GM23338 (cell line): ENCODE measurements around the gene GRHPR. TPM values are rescaled to one million over a fixed set of nuclear protein-coding genes. Genes with fewer than 3 reads are reported as not detected.

Experiments
- ATAC-seq: fragments of 200-7000 bp; cut with Tn5 transposase; 3 replicates; pipeline ENCODE4 v1.9.1; 2020
- DNase-seq: peaks from one replicate; pipeline ENCODE4 v3.0.0-alpha.2; 2015; ENCODE audit warnings: low spot score
- H2AFZ ChIP-seq: fragments of 200-600 bp; sonication (generic); 2 replicates; pipeline ENCODE4 v1.8.0; 2016; ENCODE audit warnings: antibody characterized with exemption, mild to moderate bottlenecking, moderate library complexity
- H3F3A ChIP-seq: fragments of 200-600 bp; sonication (generic); replicated peaks from 2 replicates; pipeline ENCODE4 v1.8.0; 2017; ENCODE audit warnings: antibody characterized with exemption, mixed run types, low read depth
- H3K27ac ChIP-seq: fragments of 200-600 bp; sonication (generic); 2 replicates; pipeline ENCODE4 v1.6.1; 2016; ENCODE audit warnings: low read depth
- H3K27me3 ChIP-seq: fragments of 200-600 bp; sonication (generic); 2 replicates; pipeline ENCODE4 v1.8.0; 2016; ENCODE audit warnings: mild to moderate bottlenecking, mixed run types, moderate library complexity; ENCODE audit not compliant: insufficient read depth
- H3K36me3 ChIP-seq: fragments of 200-600 bp; sonication (generic); 2 replicates; pipeline ENCODE4 v1.8.0; 2016; ENCODE audit warnings: mild to moderate bottlenecking; ENCODE audit not compliant: insufficient read depth
- H3K4me1 ChIP-seq: fragments of 200-600 bp; sonication (generic); 2 replicates; pipeline ENCODE4 v1.8.0; 2016; ENCODE audit warnings: mild to moderate bottlenecking, moderate library complexity; ENCODE audit not compliant: insufficient read depth
- H3K4me2 ChIP-seq: fragments of 200-600 bp; sonication (generic); 2 replicates; pipeline ENCODE4 v1.7.1; 2017; ENCODE audit warnings: mixed run types
- H3K4me3 ChIP-seq: fragments of 200-600 bp; sonication (generic); 2 replicates; pipeline ENCODE4 v1.6.1; 2016; ENCODE audit warnings: mixed run types
- H3K79me2 ChIP-seq: fragments of 200-600 bp; sonication (generic); replicated peaks from 2 replicates; pipeline ENCODE4 v1.8.0; 2017; ENCODE audit warnings: mild to moderate bottlenecking; ENCODE audit not compliant: insufficient read depth
- H3K9me2 ChIP-seq: fragments of 200-600 bp; sonication (generic); 2 replicates; pipeline ENCODE4 v1.8.0; 2017; ENCODE audit not compliant: insufficient read depth
- H4K20me1 ChIP-seq: fragments of 200-600 bp; sonication (generic); replicated peaks from 2 replicates; pipeline ENCODE4 v1.8.0; 2017; ENCODE audit warnings: mild to moderate bottlenecking; ENCODE audit not compliant: insufficient read depth
- H3K27ac Mint-ChIP-seq: 2 replicates; pipeline ENCODE4 v1.8.0; 2020; ENCODE audit warnings: inconsistent platforms, mild to moderate bottlenecking, moderate library complexity, mixed read lengths
- H3K27me3 Mint-ChIP-seq: 3 replicates; pipeline ENCODE4 v1.8.0; 2022; ENCODE audit warnings: low read depth, mild to moderate bottlenecking, moderate library complexity, mixed read lengths, inconsistent platforms; ENCODE audit not compliant: insufficient read depth, poor library complexity
- H3K36me3 Mint-ChIP-seq: 3 replicates; pipeline ENCODE4 v1.8.0; 2021; ENCODE audit warnings: low read depth, mild to moderate bottlenecking, inconsistent platforms, moderate library complexity, mixed read lengths
- H3K4me1 Mint-ChIP-seq: 3 replicates; pipeline ENCODE4 v1.8.0; 2020; ENCODE audit warnings: mild to moderate bottlenecking, inconsistent platforms, mixed read lengths
- H3K4me3 Mint-ChIP-seq: 3 replicates; pipeline ENCODE4 v1.8.0; 2021; ENCODE audit warnings: moderate library complexity, mild to moderate bottlenecking, inconsistent platforms, mixed read lengths
- H3K9me3 Mint-ChIP-seq: 3 replicates; pipeline ENCODE4 v1.8.0; 2020; ENCODE audit warnings: moderate library complexity, mild to moderate bottlenecking, inconsistent platforms, mixed read lengths
- CREB1 ChIP-seq: fragments of 250-450 bp; sonication (Bioruptor Pico); IDR thresholded peaks from 2 replicates; pipeline ENCODE4 v1.5.0; 2020; ENCODE audit warnings: low read depth, mild to moderate bottlenecking, moderate library complexity
- CTCF ChIP-seq, 2 experiments: fragments of 200-600 bp in 1 of 2; sonication (generic) in 1 of 2; conservative IDR thresholded peaks; 2 replicates each; pipeline versions ENCODE4 v1.5.1 to v1.6.1; 2016 to 2017; ENCODE audit warnings: antibody characterized with exemption in 2 of 2, low read depth in 2 of 2, mild to moderate bottlenecking in 2 of 2, moderate library complexity in 1 of 2
- ETS1 ChIP-seq: IDR thresholded peaks from 2 replicates; pipeline ENCODE4 v1.6.1; 2016; ENCODE audit warnings: antibody characterized with exemption
- EZH2 ChIP-seq: fragments of 200-600 bp; sonication (generic); IDR thresholded peaks from one replicate; pipeline ENCODE4 v1.8.0; 2017; ENCODE audit warnings: antibody characterized with exemption, mild to moderate bottlenecking, low read depth; ENCODE audit not compliant: unreplicated experiment
- EZH2phosphoT487 ChIP-seq: fragments of 200-600 bp; sonication (generic); IDR thresholded peaks from one replicate; pipeline ENCODE4 v1.8.1; 2018; ENCODE audit warnings: antibody characterized with exemption; ENCODE audit not compliant: unreplicated experiment
- JUNB ChIP-seq: IDR thresholded peaks from one replicate; pipeline ENCODE4 v1.6.1; 2016; ENCODE audit warnings: antibody characterized with exemption; ENCODE audit not compliant: unreplicated experiment
- NANOG ChIP-seq: IDR thresholded peaks from 2 replicates; pipeline ENCODE4 v1.6.1; 2016; ENCODE audit warnings: antibody characterized with exemption, borderline replicate concordance
- POLR2AphosphoS5 ChIP-seq: IDR thresholded peaks from 2 replicates; pipeline ENCODE4 v1.6.1; 2016; ENCODE audit warnings: antibody characterized with exemption, low read depth
- REST ChIP-seq: IDR thresholded peaks from one replicate; pipeline ENCODE4 v1.6.1; 2018; ENCODE audit warnings: antibody characterized with exemption; ENCODE audit not compliant: unreplicated experiment
- STAT1 ChIP-seq: IDR thresholded peaks from one replicate; pipeline ENCODE4 v1.6.1; 2016; ENCODE audit warnings: antibody characterized with exemption; ENCODE audit not compliant: unreplicated experiment
- ZNF114 ChIP-seq: fragments of 250-450 bp; sonication (Bioruptor Pico); IDR thresholded peaks from 2 replicates; pipeline ENCODE4 v1.5.0; 2020; ENCODE audit warnings: mild to moderate bottlenecking, moderate library complexity
- ZNF331 ChIP-seq: fragments of 250-450 bp; sonication (Bioruptor Pico); IDR thresholded peaks from 2 replicates; pipeline ENCODE4 v1.5.0; 2020; ENCODE audit warnings: low read depth, mild to moderate bottlenecking, moderate library complexity
- ZNF462 ChIP-seq: fragments of 250-450 bp; sonication (Bioruptor Pico); IDR thresholded peaks from 2 replicates; pipeline ENCODE4 v1.5.0; 2020; ENCODE audit warnings: mild to moderate bottlenecking, moderate library complexity
- polyA plus RNA-seq: library from polyadenylated mRNA; unstranded; fragments of >200 nt; fragmentation: Nextera tagmentation; extraction: Ambion mirVana; gene quantifications from 2 replicates; pipeline ENCODE4 v1.2.1, GENCODE V29; 2016
- total RNA-seq: library from RNA; depleted of rRNA; stranded (reverse); fragments of >200 nt; shearing (Covaris generic); gene quantifications from 2 replicates; pipeline ENCODE4 v1.2.3, GENCODE V29; 2014

GRHPR gene
- total and polyA plus RNA-seq, 2 experiments from 2014 or later: 69.0 to 128 TPM

DNA sequence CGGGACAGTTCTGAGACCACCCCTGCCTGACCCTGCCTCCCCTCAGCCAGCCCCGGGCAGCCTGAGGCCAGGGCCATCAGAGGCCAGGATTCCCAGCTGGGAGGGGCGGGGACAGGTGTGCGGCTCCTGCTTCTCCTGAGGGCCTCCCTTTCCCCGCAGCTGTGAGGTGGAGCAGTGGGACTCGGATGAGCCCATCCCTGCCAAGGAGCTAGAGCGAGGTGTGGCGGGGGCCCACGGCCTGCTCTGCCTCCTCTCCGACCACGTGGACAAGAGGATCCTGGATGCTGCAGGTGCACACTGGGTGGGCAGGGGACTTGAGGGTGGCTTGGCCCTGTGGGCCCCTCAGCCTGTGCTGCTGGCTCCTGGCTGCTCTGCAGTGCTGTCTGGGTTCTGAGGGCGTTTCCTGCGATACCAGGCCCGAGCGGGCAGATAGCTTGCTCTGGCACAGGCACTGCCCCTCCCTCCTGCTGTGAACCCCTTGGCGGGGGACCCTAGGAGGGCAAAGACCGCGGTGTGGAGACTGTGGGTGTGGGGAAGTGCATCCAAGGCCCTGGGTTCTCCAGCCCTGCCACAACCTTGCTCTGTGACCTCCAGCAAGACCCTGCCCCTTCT is 2.3 kb downstream of the GRHPR start:
- Mint-ChIP-seq H3K4me3 (no peak overlapping the region), H3K4me1 (peaks cover 19% of the 10 kb centered on the region; the same call in 2 of the 3 replicates), H3K27ac (no peak overlapping the region), H3K9me3 (no peaks in the 10 kb centered on the region), H3K36me3 (peaks cover 41% of the 10 kb centered on the region), H3K27me3 (peaks cover 13% of the 10 kb centered on the region)
- no peak overlapping the region for H3K27ac ChIP-seq
- H3K27me3 ChIP-seq: no peaks in the 10 kb centered on the region
- no peak for DNase-seq
- no peak overlapping the region for H2AFZ ChIP-seq
- H3K79me2 ChIP-seq: peaks cover 15% of the 10 kb centered on the region
- no peak overlapping the region for H3K4me2 ChIP-seq
- peaks cover 4% of the 10 kb centered on the region; the same call in 1 of the 2 replicates for H4K20me1 ChIP-seq
- ATAC-seq: peak; percentile 3; the same call in 1 of the 3 replicates
- H3K9me2 ChIP-seq: no peaks in the 10 kb centered on the region
- TF ChIP-seq JUNB: no peak
- no peak for TF ChIP-seq EZH2phosphoT487
- no peak for TF ChIP-seq STAT1
- no peak for TF ChIP-seq ZNF331 (CRISPR knock-in tag)
- TF ChIP-seq CTCF (conservative IDR thresholded peaks at IDR 0.05; ENCODE audit: low read depth in 2 of 2): no peak
- no peak for TF ChIP-seq ZNF114
- no peak for TF ChIP-seq NANOG
- no peak for TF ChIP-seq REST
- TF ChIP-seq ZNF462: no peak
- TF ChIP-seq ETS1: no peak
- no peak for TF ChIP-seq CREB1
- TF ChIP-seq POLR2AphosphoS5: no peak
- no peak for TF ChIP-seq EZH2
- H3K4me3 ChIP-seq: peak overlapping the region; percentile 92; the same call in 1 of the 2 replicates
- H3K4me1 ChIP-seq: peaks cover 8% of the 10 kb centered on the region
- H3F3A ChIP-seq: peaks cover 7% of the 10 kb centered on the region; the same call in 1 of the 2 replicates
- H3K36me3 ChIP-seq: peaks cover 7% of the 10 kb centered on the region; the same call in 1 of the 2 replicates
